ENCODE results near the gene UQCRC1.

UQCRC1 gene

DNA sequence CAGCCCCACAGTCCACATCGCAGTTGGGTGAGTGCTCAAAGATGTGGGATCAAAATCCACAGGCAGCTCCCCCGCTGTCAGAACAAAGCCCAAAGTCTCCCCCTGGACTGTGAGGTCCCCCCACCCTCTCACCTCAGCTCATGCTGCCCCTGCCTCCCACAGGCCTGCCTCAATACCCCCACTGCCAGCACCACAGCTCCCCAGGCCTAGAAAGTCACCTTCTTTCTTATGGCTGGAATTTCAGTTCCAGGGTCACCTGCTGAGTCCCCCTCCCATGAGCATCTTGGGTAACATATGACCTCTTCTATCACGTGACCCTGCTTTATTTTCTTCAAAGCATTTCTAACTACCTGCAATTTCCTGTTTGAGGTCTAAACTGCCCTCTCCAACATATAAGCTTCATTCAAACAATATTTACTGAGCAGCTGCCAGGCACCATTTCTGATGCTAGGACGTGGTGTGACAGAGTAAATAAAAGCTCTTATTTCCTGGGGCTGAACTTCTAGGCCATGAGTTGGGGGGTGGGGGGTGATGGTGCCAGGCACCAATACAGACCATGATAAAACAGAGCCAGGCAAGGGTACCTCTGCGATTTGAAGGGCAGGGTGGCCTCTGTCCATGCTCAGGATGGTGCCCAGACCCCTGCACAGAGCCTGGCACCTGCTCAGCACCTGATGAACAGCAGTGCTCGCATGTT, 14.6 kb upstream of the UQCRC1 start:
- Histone ChIP-seq H3K4me2 (ENCODE audit: insufficient read depth, low read length) (no peak overlapping the region), H4K20me1 (ENCODE audit: insufficient read depth, low read length) (no peaks in the 10 kb centered on the region), H3K9me3 (ENCODE audit: insufficient read depth, low read length, severe bottlenecking) (no peaks in the 10 kb centered on the region), H3K4me3 (ENCODE audit: low read depth in 1 of 2, low read length in 2 of 2) (no peak overlapping the region), H3K9ac (ENCODE audit: low read depth, low read length) (no peak overlapping the region), H3K36me3 (ENCODE audit: insufficient read depth, low read length) (peaks cover 49% of the 10 kb centered on the region), H3K27ac (ENCODE audit: low read length) (peak overlapping the region; percentile 59), H2AFZ (ENCODE audit: low read depth, low read length) (no peak overlapping the region), H3K4me1 (ENCODE audit: insufficient read depth, low read length) (peaks cover 8% of the 10 kb centered on the region; the same call in 1 of the 2 replicates), H3K27me3 (ENCODE audit: insufficient read depth, low read length, poor library complexity) (no peaks in the 10 kb centered on the region), H3K79me2 (ENCODE audit: insufficient read depth, low read length) (no peaks in the 10 kb centered on the region)
- DNase-seq (no peak), ATAC-seq (ENCODE audit: insufficient read depth, low read depth) (peak; percentile 52; the same call in 2 of the 3 replicates)
- TF ChIP-seq EZH2 (IDR thresholded peaks at IDR 0.05; ENCODE audit: borderline replicate concordance, low read depth, low read length, severe bottlenecking), result no peak
- TF ChIP-seq, protein P1, sequence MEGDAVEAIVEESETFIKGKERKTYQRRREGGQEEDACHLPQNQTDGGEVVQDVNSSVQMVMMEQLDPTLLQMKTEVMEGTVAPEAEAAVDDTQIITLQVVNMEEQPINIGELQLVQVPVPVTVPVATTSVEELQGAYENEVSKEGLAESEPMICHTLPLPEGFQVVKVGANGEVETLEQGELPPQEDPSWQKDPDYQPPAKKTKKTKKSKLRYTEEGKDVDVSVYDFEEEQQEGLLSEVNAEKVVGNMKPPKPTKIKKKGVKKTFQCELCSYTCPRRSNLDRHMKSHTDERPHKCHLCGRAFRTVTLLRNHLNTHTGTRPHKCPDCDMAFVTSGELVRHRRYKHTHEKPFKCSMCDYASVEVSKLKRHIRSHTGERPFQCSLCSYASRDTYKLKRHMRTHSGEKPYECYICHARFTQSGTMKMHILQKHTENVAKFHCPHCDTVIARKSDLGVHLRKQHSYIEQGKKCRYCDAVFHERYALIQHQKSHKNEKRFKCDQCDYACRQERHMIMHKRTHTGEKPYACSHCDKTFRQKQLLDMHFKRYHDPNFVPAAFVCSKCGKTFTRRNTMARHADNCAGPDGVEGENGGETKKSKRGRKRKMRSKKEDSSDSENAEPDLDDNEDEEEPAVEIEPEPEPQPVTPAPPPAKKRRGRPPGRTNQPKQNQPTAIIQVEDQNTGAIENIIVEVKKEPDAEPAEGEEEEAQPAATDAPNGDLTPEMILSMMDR (IDR thresholded peaks at IDR 0.05; ENCODE audit: borderline replicate concordance, extremely low read depth, low read length, poor library complexity, severe bottlenecking), result no peak

DNA sequence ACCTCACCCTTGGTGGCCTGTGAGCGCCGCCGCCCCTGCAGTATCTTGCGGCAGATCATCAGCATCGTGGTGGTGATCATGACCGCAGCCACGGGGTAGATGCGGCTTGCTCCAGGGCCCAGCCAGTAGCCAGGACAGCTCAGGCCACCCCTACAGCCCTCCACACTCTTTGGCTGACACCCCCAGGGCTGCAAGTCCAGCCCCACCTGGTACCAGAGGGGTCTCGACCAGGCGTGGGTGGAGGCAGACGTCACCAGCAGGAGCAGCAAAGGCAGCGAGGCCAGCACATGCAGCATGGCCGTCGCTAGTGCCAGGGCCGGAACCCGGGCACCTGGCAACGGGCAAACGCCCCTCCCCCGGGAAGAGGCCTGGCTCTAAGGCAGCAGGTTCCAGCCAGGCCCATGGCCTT, 12.0 kb upstream of the UQCRC1 start, which contains the start of gene TMEM89:
TSS of gene TMEM89 (minus strand) at position 309 of the 409 bp plus-strand sequence. CDS start at position 296, 13 bp downstream.
- no peak within 1 kb of the TSS for H3K4me3 ChIP-seq (ENCODE audit: low read depth in 1 of 2, low read length in 2 of 2)
- TF ChIP-seq, protein P1 (IDR thresholded peaks at IDR 0.05; ENCODE audit: borderline replicate concordance, extremely low read depth, low read length, poor library complexity, severe bottlenecking), result no peak
- TF ChIP-seq EZH2 (IDR thresholded peaks at IDR 0.05; ENCODE audit: borderline replicate concordance, low read depth, low read length, severe bottlenecking), result no peak
- 0 out of 2 replicates have a peak, but pooled peaks cover 5% of the 10 kb centered on the region for H3K79me2 ChIP-seq (ENCODE audit: insufficient read depth, low read length)
- no peak within 1 kb of the TSS for H3K9ac ChIP-seq (ENCODE audit: low read depth, low read length)
- no peaks in the 10 kb centered on the region for H3K27me3 ChIP-seq (ENCODE audit: insufficient read depth, low read length, poor library complexity)
- H3K4me1 ChIP-seq (ENCODE audit: insufficient read depth, low read length), result peaks cover 8% of the 10 kb centered on the region; the same call in 1 of the 2 replicates
- H4K20me1 ChIP-seq (ENCODE audit: insufficient read depth, low read length), result no peaks in the 10 kb centered on the region
- peaks cover 16% of the 10 kb centered on the region for H3K9me3 ChIP-seq (ENCODE audit: insufficient read depth, low read length, severe bottlenecking)
- H2AFZ ChIP-seq (ENCODE audit: low read depth, low read length), result no peak within 1 kb of the TSS
- peaks cover 46% of the 10 kb centered on the region for H3K36me3 ChIP-seq (ENCODE audit: insufficient read depth, low read length)
- no peak within 1 kb of the TSS for H3K4me2 ChIP-seq (ENCODE audit: insufficient read depth, low read length)
- ATAC-seq (ENCODE audit: insufficient read depth, low read depth) (no peak), DNase-seq (no peak)
- H3K27ac ChIP-seq (ENCODE audit: low read length), result no peak within 1 kb of the TSS

DNA sequence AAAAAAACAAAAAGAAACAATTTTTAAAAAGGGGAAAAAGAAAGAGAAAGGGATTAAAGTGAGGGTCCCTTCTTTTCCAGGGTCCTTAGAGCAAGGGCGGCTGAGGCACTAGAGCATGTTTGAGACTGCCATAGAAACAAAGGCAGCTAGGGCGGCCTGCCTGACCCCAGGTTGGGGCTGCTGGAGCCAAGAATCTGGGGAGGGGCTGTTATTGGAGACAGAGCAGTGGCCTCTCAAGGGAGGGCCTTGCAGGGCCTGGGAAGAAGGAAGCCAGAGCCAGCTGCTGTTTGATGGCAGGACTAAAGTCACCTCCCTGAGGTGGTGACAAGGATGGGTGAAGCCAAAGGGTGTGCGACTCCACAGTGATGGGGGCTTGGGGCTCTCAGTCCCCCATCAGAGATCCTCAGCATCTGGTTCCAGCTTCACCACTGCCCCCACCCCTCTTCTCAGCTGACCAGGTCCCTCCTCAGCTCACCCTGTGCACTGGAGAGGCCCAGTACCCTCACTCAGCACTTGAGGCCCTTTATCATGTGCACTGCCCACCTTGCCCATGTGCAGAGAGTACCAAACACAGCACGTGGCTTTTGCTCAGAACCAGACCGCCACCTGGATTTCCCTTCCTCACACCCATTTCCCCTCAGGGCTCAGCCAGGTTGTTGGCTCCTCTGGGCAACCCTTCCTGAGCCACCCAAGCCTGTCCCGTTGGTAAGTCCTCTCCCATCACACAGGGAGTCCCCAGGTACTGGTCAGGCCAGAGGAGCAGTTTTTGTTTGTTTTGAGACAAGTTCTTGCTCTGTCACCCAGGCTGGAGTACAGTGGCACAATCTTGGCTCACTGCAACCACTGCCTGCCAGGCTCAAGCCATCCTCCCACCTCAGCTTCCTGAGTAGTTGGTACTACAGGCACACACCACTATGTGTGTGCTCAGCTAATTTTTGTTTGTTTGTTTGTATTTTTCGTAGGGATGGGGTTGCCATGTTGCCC, 10.4 kb upstream of the UQCRC1 start:
- H3K4me1 ChIP-seq (ENCODE audit: insufficient read depth, low read length), result peaks cover 8% of the 10 kb centered on the region; the same call in 1 of the 2 replicates
- H3K36me3 ChIP-seq (ENCODE audit: insufficient read depth, low read length), result peaks cover 34% of the 10 kb centered on the region
- ATAC-seq (ENCODE audit: insufficient read depth, low read depth), result no peak
- 0 out of 2 replicates have a peak, but pooled peaks cover 5% of the 10 kb centered on the region for H3K79me2 ChIP-seq (ENCODE audit: insufficient read depth, low read length)
- H3K4me3 ChIP-seq (ENCODE audit: low read depth in 1 of 2, low read length in 2 of 2), result no peak overlapping the region
- no peak overlapping the region for H2AFZ ChIP-seq (ENCODE audit: low read depth, low read length)
- H3K4me2 ChIP-seq (ENCODE audit: insufficient read depth, low read length), result no peak overlapping the region
- H3K9ac ChIP-seq (ENCODE audit: low read depth, low read length), result no peak overlapping the region
- no peaks in the 10 kb centered on the region for H4K20me1 ChIP-seq (ENCODE audit: insufficient read depth, low read length)
- peaks cover 16% of the 10 kb centered on the region for H3K9me3 ChIP-seq (ENCODE audit: insufficient read depth, low read length, severe bottlenecking)
- DNase-seq, result no peak
- no peak overlapping the region; the same call in 1 of the 2 replicates for H3K27ac ChIP-seq (ENCODE audit: low read length)
- H3K27me3 ChIP-seq (ENCODE audit: insufficient read depth, low read length, poor library complexity), result no peaks in the 10 kb centered on the region
- TF ChIP-seq, protein P1 (IDR thresholded peaks at IDR 0.05; ENCODE audit: borderline replicate concordance, extremely low read depth, low read length, poor library complexity, severe bottlenecking), result no peak
- TF ChIP-seq EZH2 (IDR thresholded peaks at IDR 0.05; ENCODE audit: borderline replicate concordance, low read depth, low read length, severe bottlenecking), result no peak
